ENCODE data around the gene CNRIP1.
A peak's percentile ranks its signal among the peaks of the same experiment; 100 is the strongest.

The CNRIP1 gene

DNA sequence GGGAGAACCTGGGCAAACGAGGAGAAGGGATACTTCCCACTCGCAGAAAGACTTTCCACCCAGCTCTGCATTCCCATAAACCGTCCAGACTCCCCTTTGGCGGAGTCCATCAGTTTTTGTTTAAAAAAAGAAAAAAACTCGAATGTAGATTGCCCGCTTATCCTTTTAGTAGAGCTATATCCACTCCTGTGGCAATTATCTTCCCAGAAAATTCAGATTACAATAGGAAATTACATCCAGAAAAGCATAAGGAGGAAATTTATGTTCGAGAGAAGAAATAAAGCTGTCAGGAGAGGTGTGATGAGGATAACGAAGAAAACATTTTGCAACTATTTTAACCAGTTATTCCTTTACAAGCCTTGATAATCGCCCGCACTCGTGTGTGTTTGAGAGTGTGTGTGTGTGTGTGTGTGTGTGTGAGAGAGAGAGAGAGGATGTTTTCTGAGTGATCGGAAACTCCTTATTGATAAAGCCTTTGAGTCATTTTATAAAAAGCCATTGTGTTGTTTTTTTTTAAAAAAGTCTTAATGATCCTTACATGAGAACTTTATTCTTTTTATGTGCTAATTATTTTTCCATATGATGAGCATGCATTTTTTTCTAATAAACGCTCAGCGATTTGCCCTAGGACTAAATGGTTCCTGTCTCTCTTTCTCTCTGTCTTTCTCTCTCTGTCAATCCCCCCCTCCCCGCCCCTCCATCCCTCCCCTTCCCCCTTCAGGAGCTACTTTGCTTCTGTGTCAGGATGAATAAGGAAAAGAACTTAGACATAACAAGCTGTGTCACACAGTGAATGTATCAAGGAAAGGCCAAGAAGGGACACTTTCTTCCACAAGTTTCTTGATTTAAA is 66.3 kb downstream of the CNRIP1 start:
- TF ChIP-seq, protein P1, sequence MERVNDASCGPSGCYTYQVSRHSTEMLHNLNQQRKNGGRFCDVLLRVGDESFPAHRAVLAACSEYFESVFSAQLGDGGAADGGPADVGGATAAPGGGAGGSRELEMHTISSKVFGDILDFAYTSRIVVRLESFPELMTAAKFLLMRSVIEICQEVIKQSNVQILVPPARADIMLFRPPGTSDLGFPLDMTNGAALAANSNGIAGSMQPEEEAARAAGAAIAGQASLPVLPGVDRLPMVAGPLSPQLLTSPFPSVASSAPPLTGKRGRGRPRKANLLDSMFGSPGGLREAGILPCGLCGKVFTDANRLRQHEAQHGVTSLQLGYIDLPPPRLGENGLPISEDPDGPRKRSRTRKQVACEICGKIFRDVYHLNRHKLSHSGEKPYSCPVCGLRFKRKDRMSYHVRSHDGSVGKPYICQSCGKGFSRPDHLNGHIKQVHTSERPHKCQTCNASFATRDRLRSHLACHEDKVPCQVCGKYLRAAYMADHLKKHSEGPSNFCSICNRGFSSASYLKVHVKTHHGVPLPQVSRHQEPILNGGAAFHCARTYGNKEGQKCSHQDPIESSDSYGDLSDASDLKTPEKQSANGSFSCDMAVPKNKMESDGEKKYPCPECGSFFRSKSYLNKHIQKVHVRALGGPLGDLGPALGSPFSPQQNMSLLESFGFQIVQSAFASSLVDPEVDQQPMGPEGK (CRISPR knock-in tag; IDR thresholded peaks at IDR 0.05; ENCODE audit: borderline replicate concordance): no peak
- peak; percentile 28 for ATAC-seq

DNA sequence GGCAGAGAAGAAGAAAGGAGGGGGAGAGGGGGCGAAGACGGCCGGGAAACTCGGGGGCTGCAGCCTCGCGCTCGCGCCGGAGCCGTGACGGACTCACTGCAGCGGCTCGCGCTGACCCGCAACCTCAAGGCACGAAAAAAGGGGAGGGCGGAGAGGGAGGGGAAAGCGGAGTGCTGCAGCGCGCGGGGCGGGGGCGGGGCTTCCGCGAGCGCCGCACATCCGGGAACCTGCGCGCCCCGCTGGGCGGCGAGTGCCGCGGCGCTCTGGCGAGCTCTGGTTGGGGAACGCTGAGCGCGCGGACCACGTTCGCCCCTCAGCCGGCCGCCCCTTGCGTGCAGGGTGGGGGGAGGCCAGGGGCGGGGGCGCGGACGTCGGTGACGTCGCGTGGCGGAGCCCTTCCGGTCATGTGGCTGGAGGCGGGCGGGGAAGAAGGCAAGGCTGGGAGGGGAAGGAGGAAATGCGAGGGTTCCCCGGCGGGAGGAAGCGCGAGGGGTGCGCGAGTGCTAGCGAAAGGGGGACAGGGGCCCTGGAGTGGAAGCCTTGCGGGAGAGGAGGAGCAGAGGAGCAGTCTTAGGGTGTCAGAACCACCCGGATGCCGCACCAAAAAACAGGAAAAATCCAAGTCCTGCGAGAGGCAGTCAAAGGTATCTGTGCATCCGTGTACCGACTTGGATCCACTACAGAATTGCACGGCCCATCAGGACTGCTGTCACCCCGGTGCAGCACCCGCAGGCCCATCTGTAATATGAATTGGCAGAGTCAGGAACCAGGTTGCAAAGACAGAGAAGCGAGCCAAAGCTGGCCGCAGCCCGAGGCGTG is 67.1 kb downstream of the CNRIP1 start, which contains the start of gene PPP3R1:
PPP3R1 (minus strand) TSS at position 133 of the 819 bp plus-strand sequence. CDS start 405 bp downstream, outside the sequence.
- ATAC-seq: peak; percentile 88
- TF ChIP-seq ISL1 (CRISPR knock-in tag; IDR thresholded peaks at IDR 0.05) (no peak), ZC3H10 (CRISPR knock-in tag; IDR thresholded peaks at IDR 0.05) (no peak), RARB (CRISPR knock-in tag; IDR thresholded peaks at IDR 0.05) (no peak), ZNF8 (CRISPR knock-in tag; IDR thresholded peaks at IDR 0.05) (no peak), TCF4 (CRISPR knock-in tag; IDR thresholded peaks at IDR 0.05; ENCODE audit: borderline replicate concordance) (no peak), OSR1 (CRISPR knock-in tag; IDR thresholded peaks at IDR 0.05) (no peak), ZNF70 (CRISPR knock-in tag; IDR thresholded peaks at IDR 0.05) (no peak), PPARA (CRISPR knock-in tag; IDR thresholded peaks at IDR 0.05; ENCODE audit: borderline replicate concordance) (no peak), ESRRG (CRISPR knock-in tag; IDR thresholded peaks at IDR 0.05) (no peak), ZFP3 (CRISPR knock-in tag; IDR thresholded peaks at IDR 0.05) (no peak), GLIS3 (CRISPR knock-in tag; IDR thresholded peaks at IDR 0.05) (no peak), ARNTL (CRISPR knock-in tag; IDR thresholded peaks at IDR 0.05; ENCODE audit: borderline replicate concordance, low read depth) (no peak)
- TF ChIP-seq, protein P1 (CRISPR knock-in tag; IDR thresholded peaks at IDR 0.05; ENCODE audit: borderline replicate concordance): no peak
- TF ChIP-seq, protein P2, sequence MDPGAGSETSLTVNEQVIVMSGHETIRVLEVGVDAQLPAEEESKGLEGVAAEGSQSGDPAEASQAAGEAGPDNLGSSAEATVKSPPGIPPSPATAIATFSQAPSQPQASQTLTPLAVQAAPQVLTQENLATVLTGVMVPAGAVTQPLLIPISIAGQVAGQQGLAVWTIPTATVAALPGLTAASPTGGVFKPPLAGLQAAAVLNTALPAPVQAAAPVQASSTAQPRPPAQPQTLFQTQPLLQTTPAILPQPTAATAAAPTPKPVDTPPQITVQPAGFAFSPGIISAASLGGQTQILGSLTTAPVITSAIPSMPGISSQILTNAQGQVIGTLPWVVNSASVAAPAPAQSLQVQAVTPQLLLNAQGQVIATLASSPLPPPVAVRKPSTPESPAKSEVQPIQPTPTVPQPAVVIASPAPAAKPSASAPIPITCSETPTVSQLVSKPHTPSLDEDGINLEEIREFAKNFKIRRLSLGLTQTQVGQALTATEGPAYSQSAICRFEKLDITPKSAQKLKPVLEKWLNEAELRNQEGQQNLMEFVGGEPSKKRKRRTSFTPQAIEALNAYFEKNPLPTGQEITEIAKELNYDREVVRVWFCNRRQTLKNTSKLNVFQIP (CRISPR knock-in tag; IDR thresholded peaks at IDR 0.05; ENCODE audit: borderline replicate concordance, low read depth): no peak
- TF ChIP-seq, protein P3, sequence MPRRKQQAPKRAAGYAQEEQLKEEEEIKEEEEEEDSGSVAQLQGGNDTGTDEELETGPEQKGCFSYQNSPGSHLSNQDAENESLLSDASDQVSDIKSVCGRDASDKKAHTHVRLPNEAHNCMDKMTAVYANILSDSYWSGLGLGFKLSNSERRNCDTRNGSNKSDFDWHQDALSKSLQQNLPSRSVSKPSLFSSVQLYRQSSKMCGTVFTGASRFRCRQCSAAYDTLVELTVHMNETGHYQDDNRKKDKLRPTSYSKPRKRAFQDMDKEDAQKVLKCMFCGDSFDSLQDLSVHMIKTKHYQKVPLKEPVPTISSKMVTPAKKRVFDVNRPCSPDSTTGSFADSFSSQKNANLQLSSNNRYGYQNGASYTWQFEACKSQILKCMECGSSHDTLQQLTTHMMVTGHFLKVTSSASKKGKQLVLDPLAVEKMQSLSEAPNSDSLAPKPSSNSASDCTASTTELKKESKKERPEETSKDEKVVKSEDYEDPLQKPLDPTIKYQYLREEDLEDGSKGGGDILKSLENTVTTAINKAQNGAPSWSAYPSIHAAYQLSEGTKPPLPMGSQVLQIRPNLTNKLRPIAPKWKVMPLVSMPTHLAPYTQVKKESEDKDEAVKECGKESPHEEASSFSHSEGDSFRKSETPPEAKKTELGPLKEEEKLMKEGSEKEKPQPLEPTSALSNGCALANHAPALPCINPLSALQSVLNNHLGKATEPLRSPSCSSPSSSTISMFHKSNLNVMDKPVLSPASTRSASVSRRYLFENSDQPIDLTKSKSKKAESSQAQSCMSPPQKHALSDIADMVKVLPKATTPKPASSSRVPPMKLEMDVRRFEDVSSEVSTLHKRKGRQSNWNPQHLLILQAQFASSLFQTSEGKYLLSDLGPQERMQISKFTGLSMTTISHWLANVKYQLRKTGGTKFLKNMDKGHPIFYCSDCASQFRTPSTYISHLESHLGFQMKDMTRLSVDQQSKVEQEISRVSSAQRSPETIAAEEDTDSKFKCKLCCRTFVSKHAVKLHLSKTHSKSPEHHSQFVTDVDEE (CRISPR knock-in tag; IDR thresholded peaks at IDR 0.05): no peak
- TF ChIP-seq, protein P4, sequence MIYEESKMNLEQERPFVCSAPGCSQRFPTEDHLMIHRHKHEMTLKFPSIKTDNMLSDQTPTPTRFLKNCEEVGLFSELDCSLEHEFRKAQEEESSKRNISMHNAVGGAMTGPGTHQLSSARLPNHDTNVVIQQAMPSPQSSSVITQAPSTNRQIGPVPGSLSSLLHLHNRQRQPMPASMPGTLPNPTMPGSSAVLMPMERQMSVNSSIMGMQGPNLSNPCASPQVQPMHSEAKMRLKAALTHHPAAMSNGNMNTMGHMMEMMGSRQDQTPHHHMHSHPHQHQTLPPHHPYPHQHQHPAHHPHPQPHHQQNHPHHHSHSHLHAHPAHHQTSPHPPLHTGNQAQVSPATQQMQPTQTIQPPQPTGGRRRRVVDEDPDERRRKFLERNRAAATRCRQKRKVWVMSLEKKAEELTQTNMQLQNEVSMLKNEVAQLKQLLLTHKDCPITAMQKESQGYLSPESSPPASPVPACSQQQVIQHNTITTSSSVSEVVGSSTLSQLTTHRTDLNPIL (CRISPR knock-in tag; IDR thresholded peaks at IDR 0.05; ENCODE audit: low read depth): no peak

DNA sequence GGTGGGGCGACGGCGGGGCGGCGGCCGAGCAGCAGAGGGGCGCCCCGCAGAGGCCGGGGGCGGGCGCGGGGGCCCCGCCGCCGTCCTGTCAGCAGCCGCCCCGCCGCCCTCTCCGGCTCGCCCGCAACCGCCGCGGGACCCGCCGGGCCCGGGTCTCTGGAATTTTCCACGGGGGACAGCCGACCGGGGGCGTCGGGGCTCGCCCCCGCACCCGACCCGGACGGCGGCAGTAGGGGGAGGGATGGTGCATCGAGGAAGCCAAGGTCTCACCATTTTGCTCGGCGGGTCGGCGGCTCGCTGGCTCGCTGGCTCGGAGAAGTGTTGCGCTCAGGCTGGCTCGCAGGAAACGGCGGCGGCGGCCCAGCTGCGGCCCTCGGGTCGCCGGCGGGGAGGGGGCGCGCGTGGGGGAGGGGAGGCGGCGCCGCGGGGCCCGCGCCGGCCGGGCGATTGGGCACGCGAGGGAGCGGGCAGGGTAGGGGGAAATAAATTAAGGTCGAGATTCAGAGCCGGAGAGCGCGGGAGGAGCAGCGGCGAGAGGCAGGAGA is 67.8 kb downstream of the CNRIP1 start:
- no peak for ATAC-seq
- TF ChIP-seq OSR1 (CRISPR knock-in tag; IDR thresholded peaks at IDR 0.05): no peak
- no peak for TF ChIP-seq ISL1 (CRISPR knock-in tag; IDR thresholded peaks at IDR 0.05)
- TF ChIP-seq TCF4 (CRISPR knock-in tag; IDR thresholded peaks at IDR 0.05; ENCODE audit: borderline replicate concordance): no peak
- TF ChIP-seq PPARA (CRISPR knock-in tag; IDR thresholded peaks at IDR 0.05; ENCODE audit: borderline replicate concordance): no peak
- TF ChIP-seq TOX (CRISPR knock-in tag; IDR thresholded peaks at IDR 0.05; ENCODE audit: borderline replicate concordance): no peak
- TF ChIP-seq, protein P5, sequence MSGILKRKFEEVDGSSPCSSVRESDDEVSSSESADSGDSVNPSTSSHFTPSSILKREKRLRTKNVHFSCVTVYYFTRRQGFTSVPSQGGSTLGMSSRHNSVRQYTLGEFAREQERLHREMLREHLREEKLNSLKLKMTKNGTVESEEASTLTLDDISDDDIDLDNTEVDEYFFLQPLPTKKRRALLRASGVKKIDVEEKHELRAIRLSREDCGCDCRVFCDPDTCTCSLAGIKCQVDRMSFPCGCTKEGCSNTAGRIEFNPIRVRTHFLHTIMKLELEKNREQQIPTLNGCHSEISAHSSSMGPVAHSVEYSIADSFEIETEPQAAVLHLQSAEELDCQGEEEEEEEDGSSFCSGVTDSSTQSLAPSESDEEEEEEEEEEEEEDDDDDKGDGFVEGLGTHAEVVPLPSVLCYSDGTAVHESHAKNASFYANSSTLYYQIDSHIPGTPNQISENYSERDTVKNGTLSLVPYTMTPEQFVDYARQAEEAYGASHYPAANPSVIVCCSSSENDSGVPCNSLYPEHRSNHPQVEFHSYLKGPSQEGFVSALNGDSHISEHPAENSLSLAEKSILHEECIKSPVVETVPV (CRISPR knock-in tag; IDR thresholded peaks at IDR 0.05): no peak
- no peak for TF ChIP-seq ZFP3 (CRISPR knock-in tag; IDR thresholded peaks at IDR 0.05)
- no peak for TF ChIP-seq ESRRG (CRISPR knock-in tag; IDR thresholded peaks at IDR 0.05)
- no peak for TF ChIP-seq BACH2 (CRISPR knock-in tag; IDR thresholded peaks at IDR 0.05; ENCODE audit: borderline replicate concordance)
- no peak for TF ChIP-seq ZC3H10 (CRISPR knock-in tag; IDR thresholded peaks at IDR 0.05)
- no peak for TF ChIP-seq ZFP30 (CRISPR knock-in tag; IDR thresholded peaks at IDR 0.05)
- no peak for TF ChIP-seq ARNTL (CRISPR knock-in tag; IDR thresholded peaks at IDR 0.05; ENCODE audit: borderline replicate concordance, low read depth)
- TF ChIP-seq RARB (CRISPR knock-in tag; IDR thresholded peaks at IDR 0.05): no peak
- TF ChIP-seq ZNF565 (CRISPR knock-in tag; conservative IDR thresholded peaks at IDR 0.05; ENCODE audit: low read depth): no peak
- TF ChIP-seq, protein P1 (CRISPR knock-in tag; IDR thresholded peaks at IDR 0.05; ENCODE audit: borderline replicate concordance): no peak
